Caco-2 (cell line): ENCODE measurements around the gene SHISAL2B. TPM values are rescaled to one million over a fixed set of nuclear protein-coding genes. Genes with fewer than 3 reads are reported as not detected.

Experiments
- Bru-seq: library from RNA; stranded (reverse); fragments of 400-500 nt; gene quantifications from one replicate; lab custom pipeline; 2021; lab: Mats Ljungman, UMichigan
- BruChase-seq, 2 experiments: library from RNA; stranded (reverse); fragments of 400-500 nt; gene quantifications; one replicate each; lab custom pipeline; 2021; lab: Mats Ljungman, UMichigan
- BruUV-seq: library from RNA; stranded (reverse); fragments of 400-500 nt; replicated peaks from 2 replicates; lab custom pipeline; 2021; lab: Mats Ljungman, UMichigan
- CTCF ChIA-PET: fragments of 300-600 bp; sonication (Branson Sonifier 250); formaldehyde crosslinking; loops from one replicate; lab custom pipeline; 2022; ENCODE audit warnings: antibody characterized with exemption; lab: Charles Lee
- POLR2A ChIA-PET: fragments of 300-600 bp; sonication (Branson Sonifier 250); formaldehyde crosslinking; loops from one replicate; lab custom pipeline; 2022; ENCODE audit warnings: antibody characterized with exemption; lab: Charles Lee
- DNase-seq, 2 experiments: peaks; one replicate each; pipeline versions ENCODE4 v3.0.0 to v3.0.0-alpha.2; 2020 to 2022
- H3K27me3 ChIP-seq: replicated peaks from 2 replicates; pipeline ENCODE4 v1.6.0; 2011; ENCODE audit warnings: low read length; ENCODE audit not compliant: control insufficient read depth, insufficient read depth
- H3K36me3 ChIP-seq: 2 replicates; pipeline ENCODE4 v1.5.1; 2011; ENCODE audit warnings: low read length; ENCODE audit not compliant: control insufficient read depth, insufficient read depth
- H3K4me1 ChIP-seq: fragments of 250-450 bp; sonication (Bioruptor Pico); 2 replicates; pipeline ENCODE4 v1.5.1; 2020; ENCODE audit warnings: mild to moderate bottlenecking
- H3K4me3 ChIP-seq: 2 replicates; pipeline ENCODE4 v1.5.1; 2011; ENCODE audit warnings: low read depth, mild to moderate bottlenecking, control low read depth, low read length
- H3K9me3 ChIP-seq: fragments of 250-450 bp; sonication (Bioruptor Pico); 2 replicates; pipeline ENCODE4 v1.5.1; 2020; ENCODE audit warnings: mild to moderate bottlenecking, moderate library complexity
- H3K27ac Mint-ChIP-seq: one replicate; pipeline ENCODE4 v1.8.0; 2022; ENCODE audit warnings: mixed read lengths; ENCODE audit not compliant: unreplicated experiment
- H3K27me3 Mint-ChIP-seq: one replicate; pipeline ENCODE4 v1.8.0; 2022; ENCODE audit warnings: mixed read lengths; ENCODE audit not compliant: insufficient read depth, unreplicated experiment
- H3K36me3 Mint-ChIP-seq: one replicate; pipeline ENCODE4 v1.8.0; 2022; ENCODE audit warnings: mild to moderate bottlenecking, mixed read lengths; ENCODE audit not compliant: insufficient read depth, unreplicated experiment
- H3K4me1 Mint-ChIP-seq: one replicate; pipeline ENCODE4 v1.8.0; 2022; ENCODE audit warnings: low read depth, mixed read lengths; ENCODE audit not compliant: unreplicated experiment
- H3K4me3 Mint-ChIP-seq: one replicate; pipeline ENCODE4 v1.8.0; 2022; ENCODE audit warnings: mild to moderate bottlenecking, moderate library complexity, mixed read lengths; ENCODE audit not compliant: unreplicated experiment
- H3K9me3 Mint-ChIP-seq: one replicate; pipeline ENCODE4 v1.8.0; 2022; ENCODE audit warnings: mixed read lengths; ENCODE audit not compliant: unreplicated experiment
- intact Hi-C: fragments of 100-400 bp; cut with micrococcal nuclease; formaldehyde crosslinking; loops from one replicate; pipeline ENCODE4 v1.10.0; 2022; ENCODE audit not compliant: unreplicated experiment
- long read RNA-seq: library from polyadenylated mRNA; stranded (forward); transcript quantifications from one replicate; pipeline ENCODE4 v2.0.0, GENCODE V29; 2022
- total RNA-seq: library from RNA; stranded (reverse); gene quantifications from 2 replicates; pipeline ENCODE4 v1.2.3, GENCODE V29; 2022
- TF ChIP-seq, protein P1 (sequence below), 2 experiments: fragments of 200-600 bp in 1 of 2; IDR thresholded peaks; 1 replicate in 1 of 2; 2 replicates in 1 of 2; pipeline versions ENCODE4 v1.5.1 to v1.8.0; 2011 to 2022; ENCODE audit warnings: antibody characterized with exemption in 1 of 2, control low read depth in 1 of 2, inconsistent platforms in 1 of 2, low read depth in 1 of 2, low read length in 1 of 2, mild to moderate bottlenecking in 1 of 2, moderate library complexity in 1 of 2; ENCODE audit not compliant: insufficient read depth in 1 of 2, severe bottlenecking in 1 of 2, unreplicated experiment in 1 of 2

SHISAL2B gene
- total RNA-seq (not detected in 2 replicates), Bru-seq, nascent RNA (percentile 21 among the genes with signal in this experiment), BruChase-seq, experiment 1, labeled RNA remaining after a 2-hour chase (percentile 10 among the genes with signal in this experiment), BruChase-seq, experiment 2, labeled RNA remaining after a 6-hour chase (percentile 8 among the genes with signal in this experiment)
- long read RNA-seq, result 0 reads

DNA sequence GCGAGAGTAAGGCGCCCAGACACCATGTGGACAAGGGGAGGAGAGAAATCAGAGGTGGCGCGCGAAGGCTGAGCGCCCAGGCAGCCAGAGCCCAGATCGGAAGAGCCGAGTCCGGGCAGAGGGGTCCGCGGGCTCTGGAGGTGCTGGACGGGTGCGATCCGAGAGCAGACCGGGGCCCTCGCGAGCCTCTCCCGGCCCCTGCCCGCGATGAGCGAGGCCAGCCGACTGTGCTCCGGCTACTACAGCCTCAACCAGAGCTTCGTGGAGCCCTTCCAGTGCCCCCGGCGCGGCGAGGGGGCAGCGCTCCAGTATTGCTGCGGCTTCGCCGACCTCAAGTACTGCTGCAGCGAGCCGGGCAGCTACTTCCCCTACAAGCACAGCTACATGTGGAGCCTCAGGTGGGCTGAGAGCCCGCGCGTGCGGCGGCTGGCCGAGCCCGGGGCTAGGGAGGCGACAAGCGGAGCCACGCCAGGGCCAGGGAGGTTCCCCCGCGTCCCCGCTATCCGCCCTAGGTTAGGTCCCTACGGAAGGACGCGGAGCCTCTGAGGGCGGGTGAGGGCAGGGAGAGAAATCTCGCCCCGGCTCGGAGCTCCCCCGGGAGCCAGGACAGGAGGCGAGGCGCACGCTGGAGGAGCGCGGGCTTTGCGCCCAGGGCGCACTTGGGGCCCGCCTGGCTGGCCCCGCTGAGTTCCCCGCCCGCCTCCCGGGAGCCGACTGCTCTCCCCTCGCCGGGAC, at the start of gene SHISAL2B:
SHISAL2B (plus strand) TSS at position 87 of the 735 bp plus-strand sequence; CDS start at position 208, 121 bp downstream.
- no TSS peak for BruUV-seq
- intact Hi-C loops, result no loop called here
- TF ChIP-seq, protein P1, sequence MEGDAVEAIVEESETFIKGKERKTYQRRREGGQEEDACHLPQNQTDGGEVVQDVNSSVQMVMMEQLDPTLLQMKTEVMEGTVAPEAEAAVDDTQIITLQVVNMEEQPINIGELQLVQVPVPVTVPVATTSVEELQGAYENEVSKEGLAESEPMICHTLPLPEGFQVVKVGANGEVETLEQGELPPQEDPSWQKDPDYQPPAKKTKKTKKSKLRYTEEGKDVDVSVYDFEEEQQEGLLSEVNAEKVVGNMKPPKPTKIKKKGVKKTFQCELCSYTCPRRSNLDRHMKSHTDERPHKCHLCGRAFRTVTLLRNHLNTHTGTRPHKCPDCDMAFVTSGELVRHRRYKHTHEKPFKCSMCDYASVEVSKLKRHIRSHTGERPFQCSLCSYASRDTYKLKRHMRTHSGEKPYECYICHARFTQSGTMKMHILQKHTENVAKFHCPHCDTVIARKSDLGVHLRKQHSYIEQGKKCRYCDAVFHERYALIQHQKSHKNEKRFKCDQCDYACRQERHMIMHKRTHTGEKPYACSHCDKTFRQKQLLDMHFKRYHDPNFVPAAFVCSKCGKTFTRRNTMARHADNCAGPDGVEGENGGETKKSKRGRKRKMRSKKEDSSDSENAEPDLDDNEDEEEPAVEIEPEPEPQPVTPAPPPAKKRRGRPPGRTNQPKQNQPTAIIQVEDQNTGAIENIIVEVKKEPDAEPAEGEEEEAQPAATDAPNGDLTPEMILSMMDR (IDR thresholded peaks at IDR 0.05; ENCODE audit: insufficient read depth in 1 of 2, low read depth in 1 of 2, low read length in 1 of 2, severe bottlenecking in 1 of 2, unreplicated experiment in 1 of 2), result no peak
- no peaks in the 10 kb centered on the region for H3K4me1 ChIP-seq
- Mint-ChIP-seq H3K9me3 (no peaks in the 10 kb centered on the region), H3K4me3 (no peak within 1 kb of the TSS), H3K36me3 (no peaks in the 10 kb centered on the region), H3K27ac (no peak within 1 kb of the TSS), H3K27me3 (peaks cover 6% of the 10 kb centered on the region), H3K4me1 (no peaks in the 10 kb centered on the region)
- no peaks in the 10 kb centered on the region for H3K36me3 ChIP-seq
- 0 out of 2 replicates have a peak, but pooled peaks cover 2% of the 10 kb centered on the region for H3K9me3 ChIP-seq
- no peak within 1 kb of the TSS for H3K4me3 ChIP-seq
- ChIA-PET POLR2A (no interaction called here), CTCF (no interaction called here)
- no peak for DNase-seq
- H3K27me3 ChIP-seq, result no peaks in the 10 kb centered on the region

DNA sequence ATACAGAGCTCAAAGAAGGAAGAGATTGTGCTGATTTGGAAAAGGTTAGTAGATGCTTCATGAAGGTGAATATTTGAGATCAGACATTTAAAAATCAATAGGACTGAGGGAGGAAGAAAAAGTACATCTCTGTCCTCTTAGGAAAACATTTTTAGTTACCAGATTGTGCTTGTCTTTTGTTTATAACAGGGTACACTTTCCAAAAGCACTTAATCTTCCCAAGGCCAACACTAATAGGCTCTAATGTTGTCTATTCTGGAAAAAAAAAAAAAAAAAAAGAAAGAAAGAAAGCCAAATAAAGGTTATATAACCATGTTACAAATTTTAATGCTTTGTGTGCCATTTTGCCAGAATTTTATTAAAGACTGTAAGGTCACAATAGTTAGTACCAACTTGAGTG, 45.5 kb upstream of the SHISAL2B start:
- H3K4me3 Mint-ChIP-seq, result no peak overlapping the region
- no peaks in the 10 kb centered on the region for H3K9me3 Mint-ChIP-seq
- ChIA-PET CTCF (no interaction called here), POLR2A (no interaction called here)
- Histone ChIP-seq H3K27me3 (no peaks in the 10 kb centered on the region), H3K36me3 (no peaks in the 10 kb centered on the region), H3K9me3 (0 out of 2 replicates have a peak, but pooled peaks cover 3% of the 10 kb centered on the region), H3K4me1 (no peaks in the 10 kb centered on the region), H3K4me3 (no peak overlapping the region)
- no peak for DNase-seq
- intact Hi-C loops, result no loop called here
- no TSS peak for BruUV-seq
- H3K36me3 Mint-ChIP-seq, result no peaks in the 10 kb centered on the region
- H3K27me3 Mint-ChIP-seq, result no peaks in the 10 kb centered on the region
- H3K4me1 Mint-ChIP-seq, result no peaks in the 10 kb centered on the region
- TF ChIP-seq, protein P1 (IDR thresholded peaks at IDR 0.05; ENCODE audit: insufficient read depth in 1 of 2, low read depth in 1 of 2, low read length in 1 of 2, severe bottlenecking in 1 of 2, unreplicated experiment in 1 of 2), result no peak
- no peak overlapping the region for H3K27ac Mint-ChIP-seq

DNA sequence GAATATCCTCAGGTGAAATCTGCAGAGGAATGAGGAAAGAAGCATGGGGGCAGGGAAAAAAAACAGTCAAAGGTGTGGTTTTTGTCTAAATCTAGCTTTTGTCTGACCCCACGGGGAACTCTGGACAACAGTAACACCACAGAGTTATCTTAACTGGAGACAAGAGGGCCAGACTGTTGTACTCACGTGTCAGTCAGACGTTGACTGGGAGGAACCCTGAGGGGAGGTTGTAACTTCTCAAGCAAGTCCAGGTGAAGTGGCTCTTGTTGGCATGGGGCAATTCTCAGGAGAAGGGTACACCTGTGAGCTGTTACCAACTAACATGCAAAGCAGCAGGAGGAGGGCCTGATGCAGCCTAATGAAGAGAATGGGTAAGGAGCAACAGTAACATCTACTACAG, 44.1 kb upstream of the SHISAL2B start:
- no peak for DNase-seq
- CTCF ChIA-PET, result interaction anchor here (0.9 kb wide), 1 partner anchor 34 kb away, joined by 3 read pairs; no protein-coding TSS in a partner anchor
- no peaks in the 10 kb centered on the region for H3K27me3 ChIP-seq
- H3K9me3 Mint-ChIP-seq, result no peaks in the 10 kb centered on the region
- 0 out of 2 replicates have a peak, but pooled peaks cover 3% of the 10 kb centered on the region for H3K9me3 ChIP-seq
- POLR2A ChIA-PET, result no interaction called here
- intact Hi-C loops, result no loop called here
- H3K36me3 ChIP-seq, result no peaks in the 10 kb centered on the region
- BruUV-seq, result no TSS peak
- H3K27ac Mint-ChIP-seq, result no peak overlapping the region
- no peak overlapping the region for H3K4me3 ChIP-seq
- no peaks in the 10 kb centered on the region for H3K4me1 Mint-ChIP-seq
- no peaks in the 10 kb centered on the region for H3K27me3 Mint-ChIP-seq
- no peaks in the 10 kb centered on the region for H3K36me3 Mint-ChIP-seq
- no peaks in the 10 kb centered on the region for H3K4me1 ChIP-seq
- TF ChIP-seq, protein P1 (IDR thresholded peaks at IDR 0.05; ENCODE audit: insufficient read depth in 1 of 2, low read depth in 1 of 2, low read length in 1 of 2, severe bottlenecking in 1 of 2, unreplicated experiment in 1 of 2), result no peak
- no peak overlapping the region for H3K4me3 Mint-ChIP-seq
